H1 (cell line): Measurements from ENCODE around the gene BPIFA2. TPM values are rescaled to one million over a fixed set of nuclear protein-coding genes. Genes with fewer than 3 reads are reported as not detected.

ENCODE experiments used
- CTCF ChIA-PET: fragments of 300-600 bp; sonication (Branson Sonifier 250); formaldehyde crosslinking; loops from one replicate; lab custom pipeline; 2021; ENCODE audit not compliant: partially characterized antibody; lab: Charles Lee
- POLR2A ChIA-PET: fragments of 300-600 bp; sonication (Branson Sonifier 250); formaldehyde crosslinking; loops from one replicate; lab custom pipeline; 2021; ENCODE audit warnings: inconsistent platforms; ENCODE audit not compliant: partially characterized antibody; lab: Charles Lee
- DNase-seq, 2 experiments: peaks; one replicate each; pipeline versions ENCODE4 v3.0.0 to v3.0.0-alpha.2; 2010 to 2022; ENCODE audit warnings: low spot score in 2 of 2, low read depth in 1 of 2, mixed read lengths in 1 of 2
- FAIRE-seq: peaks from 2 replicates; lab custom pipeline; 2011; peaks lifted over from hg19 to GRCh38; lab: Jason Lieb, UNC
- H2AFZ ChIP-seq: 2 replicates; pipeline ENCODE4 v1.8.1; 2012; ENCODE audit warnings: low read length, inconsistent platforms
- H2AK5ac ChIP-seq: 2 replicates; pipeline ENCODE4 v1.6.1; 2013; ENCODE audit warnings: low read depth, low read length
- H2BK120ac ChIP-seq: replicated peaks from 2 replicates; pipeline ENCODE3; 2013; ENCODE audit warnings: low read depth, low read length, inconsistent platforms
- H2BK12ac ChIP-seq: 2 replicates; pipeline ENCODE4 v1.6.1; 2013; ENCODE audit warnings: low read depth, low read length
- H2BK15ac ChIP-seq: 2 replicates; pipeline ENCODE4 v1.6.1; 2013; ENCODE audit warnings: low read length
- H2BK20ac ChIP-seq: 2 replicates; pipeline ENCODE4 v1.6.1; 2013; ENCODE audit warnings: low read length
- H2BK5ac ChIP-seq: 2 replicates; pipeline ENCODE4 v1.6.1; 2013; ENCODE audit warnings: low read depth, low read length
- H3K14ac ChIP-seq: 2 replicates; pipeline ENCODE4 v1.6.1; 2013; ENCODE audit warnings: inconsistent platforms; ENCODE audit not compliant: insufficient read length
- H3K18ac ChIP-seq: 2 replicates; pipeline ENCODE4 v1.6.1; 2013; ENCODE audit warnings: low read length; ENCODE audit errors: extremely low read depth
- H3K23ac ChIP-seq: 2 replicates; pipeline ENCODE4 v1.6.1; 2013; ENCODE audit warnings: inconsistent platforms; ENCODE audit not compliant: insufficient read length
- H3K23me2 ChIP-seq: 2 replicates; pipeline ENCODE4 v1.6.1; 2013; ENCODE audit warnings: low read depth, low read length
- H3K27ac ChIP-seq: 2 replicates; pipeline ENCODE4 v1.6.1; 2011; ENCODE audit warnings: low read depth, low read length, inconsistent platforms
- H3K27me3 ChIP-seq, 4 experiments: replicated peaks in 1 of 4; 1 replicate in 1 of 4; 2 replicates in 3 of 4; pipeline versions ENCODE4 v1.6.1 to v1.8.1; 2011 to 2013; ENCODE audit warnings: low read length in 3 of 4, mild to moderate bottlenecking in 3 of 4, inconsistent platforms in 2 of 4, mixed read lengths in 2 of 4, moderate library complexity in 1 of 4; ENCODE audit not compliant: control insufficient read depth in 3 of 4, insufficient read depth in 3 of 4; ENCODE audit errors: extremely low read depth in 1 of 4
- H3K36me3 ChIP-seq, 4 experiments: 2 replicates each; pipeline versions ENCODE4 v1.6.1 to v1.8.1; 2011 to 2013; ENCODE audit warnings: mild to moderate bottlenecking in 4 of 4, low read length in 3 of 4, moderate library complexity in 2 of 4, control low read depth in 1 of 4, inconsistent platforms in 1 of 4; ENCODE audit not compliant: insufficient read depth in 4 of 4, control insufficient read depth in 2 of 4
- H3K4ac ChIP-seq: replicated peaks from 2 replicates; pipeline ENCODE3; 2013; ENCODE audit warnings: low read length, low read depth, mixed read lengths, inconsistent platforms; ENCODE audit not compliant: insufficient read length
- H3K4me1 ChIP-seq, 4 experiments: replicated peaks in 1 of 4; 1 replicate in 1 of 4; 2 replicates in 3 of 4; pipeline versions ENCODE4 v1.6.1 to v1.8.1; 2011 to 2013; ENCODE audit warnings: low read length in 3 of 4, inconsistent platforms in 2 of 4, mixed read lengths in 1 of 4; ENCODE audit not compliant: insufficient read depth in 4 of 4, control insufficient read depth in 3 of 4
- H3K4me2 ChIP-seq, 2 experiments: 2 replicates each; pipeline versions ENCODE4 v1.6.1 to v1.8.1; 2011 to 2013; ENCODE audit warnings: low read depth in 2 of 2, low read length in 2 of 2, control low read depth in 1 of 2, inconsistent platforms in 1 of 2, mild to moderate bottlenecking in 1 of 2; ENCODE audit not compliant: insufficient read depth in 1 of 2
- H3K4me3 ChIP-seq, 4 experiments: fragments of 200-600, 300-600 bp in 1 of 4; sonication (generic), shearing (Covaris generic), sonication (Bioruptor Twin) in 1 of 4; 2 replicates each; pipeline versions ENCODE4 v1.5.1 to v1.8.1; 2011 to 2016; ENCODE audit warnings: low read length in 4 of 4, low read depth in 3 of 4, control low read depth in 2 of 4, inconsistent platforms in 2 of 4, mild to moderate bottlenecking in 2 of 4, mixed read lengths in 1 of 4, moderate library complexity in 1 of 4; ENCODE audit not compliant: insufficient read depth in 2 of 4; ENCODE audit errors: extremely low read depth in 1 of 4
- H3K56ac ChIP-seq: replicated peaks from 2 replicates; pipeline ENCODE3; 2013; ENCODE audit warnings: low read depth, mild to moderate bottlenecking, mixed read lengths, low read length, inconsistent platforms; ENCODE audit not compliant: insufficient read length
- H3K79me1 ChIP-seq: 2 replicates; pipeline ENCODE4 v1.6.1; 2013; ENCODE audit warnings: low read depth, low read length, control low read depth
- H3K79me2 ChIP-seq, 2 experiments: 2 replicates each; pipeline versions ENCODE4 v1.6.1 to v1.8.1; 2012 to 2013; ENCODE audit warnings: low read length in 2 of 2, mild to moderate bottlenecking in 2 of 2, inconsistent platforms in 1 of 2; ENCODE audit not compliant: insufficient read depth in 2 of 2, control insufficient read depth in 1 of 2
- H3K9ac ChIP-seq, 4 experiments: replicated peaks in 1 of 4; 1 replicate in 1 of 4; 2 replicates in 3 of 4; pipeline versions ENCODE4 v1.6.1 to v1.8.1; 2011 to 2013; ENCODE audit warnings: low read depth in 3 of 4, low read length in 3 of 4, control low read depth in 2 of 4, mild to moderate bottlenecking in 2 of 4, moderate library complexity in 2 of 4, inconsistent platforms in 1 of 4; ENCODE audit errors: extremely low read depth in 1 of 4
- H3K9me3 ChIP-seq, 2 experiments: 2 replicates each; pipeline versions ENCODE4 v1.6.1 to v1.8.1; 2012 to 2013; ENCODE audit warnings: mild to moderate bottlenecking in 2 of 2, moderate library complexity in 2 of 2, control low read depth in 1 of 2, inconsistent platforms in 1 of 2, low read depth in 1 of 2, low read length in 1 of 2, mixed read lengths in 1 of 2; ENCODE audit not compliant: insufficient read depth in 2 of 2
- H4K20me1 ChIP-seq, 2 experiments: replicated peaks in 1 of 2; 2 replicates each; pipeline versions ENCODE3 to v1.8.1; 2011 to 2013; ENCODE audit warnings: inconsistent platforms in 2 of 2, low read length in 2 of 2, mild to moderate bottlenecking in 1 of 2; ENCODE audit not compliant: insufficient read depth in 2 of 2, control insufficient read depth in 1 of 2
- H4K5ac ChIP-seq: 2 replicates; pipeline ENCODE4 v1.6.1; 2013; ENCODE audit warnings: low read length, low read depth, mixed read lengths, inconsistent platforms; ENCODE audit not compliant: insufficient read length
- H4K8ac ChIP-seq: 2 replicates; pipeline ENCODE4 v1.8.0; 2013; ENCODE audit warnings: mild to moderate bottlenecking, moderate library complexity, low read length, inconsistent platforms; ENCODE audit not compliant: insufficient read depth; ENCODE audit errors: extremely low read depth
- H4K91ac ChIP-seq: replicated peaks from 2 replicates; pipeline ENCODE3; 2013; ENCODE audit warnings: low read length, mixed read lengths, inconsistent platforms; ENCODE audit not compliant: insufficient read length
- CBX5 ChIP-seq: fragments of 300-800, 300-1000 bp; sonication (generic); IDR thresholded peaks from 2 replicates; pipeline ENCODE4 v1.7.1; 2016; ENCODE audit warnings: antibody characterized with exemption, low read length, low read depth
- E2F6 ChIP-seq: IDR thresholded peaks from 2 replicates; pipeline ENCODE4 v1.6.1; 2012; ENCODE audit warnings: inconsistent platforms
- HDAC2 ChIP-seq, 2 experiments: fragments of 300-600 bp in 1 of 2; sonication (generic) in 1 of 2; IDR thresholded peaks; 2 replicates each; pipeline ENCODE4 v1.6.1; 2011 to 2012; ENCODE audit warnings: low read depth in 2 of 2, low read length in 2 of 2, mild to moderate bottlenecking in 2 of 2, moderate library complexity in 2 of 2, borderline replicate concordance in 1 of 2, inconsistent platforms in 1 of 2
- HDAC6 ChIP-seq: IDR thresholded peaks from one replicate; pipeline ENCODE4 v1.7.1; 2012; ENCODE audit warnings: low read depth, mild to moderate bottlenecking, inconsistent platforms, low read length, moderate library complexity
- JUND ChIP-seq: IDR thresholded peaks from 2 replicates; pipeline ENCODE4 v1.6.1; 2011; ENCODE audit warnings: mild to moderate bottlenecking, improper control_type of control experiment, low read length
- POLR2A ChIP-seq, 2 experiments: IDR thresholded peaks; 1 replicate in 1 of 2; 2 replicates in 1 of 2; pipeline ENCODE4 v1.6.1; 2011; ENCODE audit warnings: low read depth in 2 of 2, low read length in 2 of 2, mild to moderate bottlenecking in 2 of 2; ENCODE audit errors: control extremely low read depth in 1 of 2
- RBBP5 ChIP-seq: IDR thresholded peaks from 2 replicates; pipeline ENCODE4 v1.7.1; 2012; ENCODE audit warnings: low read depth, mild to moderate bottlenecking, inconsistent platforms, low read length, moderate library complexity, borderline replicate concordance
- RNF2 ChIP-seq: fragments of 200-900, 300-1000 bp; sonication (generic); IDR thresholded peaks from 2 replicates; pipeline ENCODE4 v1.7.1; 2016; ENCODE audit warnings: borderline replicate concordance, low read depth, mild to moderate bottlenecking, antibody characterized with exemption, low read length; ENCODE audit not compliant: poor library complexity, severe bottlenecking; ENCODE audit errors: missing control alignments
- WGBS, 2 experiments: shearing (Covaris generic) in 1 of 2; methylation state at CpG; one replicate each; pipeline versions ENCODE4 v1.1.6 to v1.1.7; 2013 to 2015; ENCODE audit warnings: low lambda C conversion rate in 2 of 2, mixed read lengths in 2 of 2, inconsistent platforms in 1 of 2, low coverage in 1 of 2, missing lambda C conversion rate in 1 of 2; ENCODE audit not compliant: insufficient replicate concordance in 2 of 2, insufficient coverage in 1 of 2, insufficient read length in 1 of 2; ENCODE audit errors: extremely low coverage in 1 of 2, missing lambda C conversion rate in 1 of 2; 5-methylcytosine and 5-hydroxymethylcytosine counted together
- polyA plus RNA-seq, 7 experiments: library from polyadenylated mRNA; depleted of rRNA in 3 of 7; stranded (reverse) in 5 of 7; unstranded in 2 of 7; fragments of >200 nt in 5 of 7; fragments of 200-250 nt in 2 of 7; gene quantifications; 1 replicate in 5 of 7; 2 replicates in 1 of 7; 4 replicates in 1 of 7; pipeline versions ENCODE4 v1.2.1 to v1.2.3, GENCODE V29; 2011 to 2013; ENCODE audit warnings: missing spikeins in 2 of 7, mixed read lengths in 2 of 7
- total RNA-seq: library from RNA; stranded (reverse); fragmentation: NEBNext Ultra II Directional; extraction: Animal tissue kit (Norgen Biotek cat#: 25700); gene quantifications from 2 replicates; pipeline ENCODE4 v1.2.1, GENCODE V29; 2021

Gene BPIFA2
- total and polyA plus RNA-seq, 2 of the 8 experiments (the other 6 are each of a cell fraction or from before 2014, with no cell fraction given): not detected

GRCh38 chr20:33199026-33199425 is 31.1 kb downstream of the BPIFA2 start:
- no peak for FAIRE-seq
- no peak overlapping the region for H3K4me2 ChIP-seq

More at GRCh38 chr20:33199026-33199425, 31.1 kb downstream of the BPIFA2 start:
- Histone ChIP-seq H2AK5ac (no peak overlapping the region), H2BK15ac (no peak overlapping the region), H2AFZ (no peak overlapping the region), H4K20me1 (no peaks in the 10 kb centered on the region), H2BK5ac (no peak overlapping the region), H3K18ac (no peak overlapping the region), H3K4me3 (no peak overlapping the region), H3K4me1 (no peaks in the 10 kb centered on the region), H3K27ac (no peak overlapping the region), H2BK120ac (no peak overlapping the region), H3K9me3 (no peaks in the 10 kb centered on the region), H3K23ac (no peak overlapping the region), H2BK12ac (no peak overlapping the region), H3K56ac (no peak overlapping the region), H3K79me2 (no peaks in the 10 kb centered on the region), H3K36me3 (no peaks in the 10 kb centered on the region), H3K23me2 (no peaks in the 10 kb centered on the region), H3K14ac (no peak overlapping the region), H4K8ac (no peak overlapping the region), H3K9ac (no peak overlapping the region), H3K27me3 (no peaks in the 10 kb centered on the region), H4K91ac (no peak overlapping the region), H4K5ac (no peak overlapping the region), H2BK20ac (no peak overlapping the region), H3K4ac (no peak overlapping the region), H3K79me1 (no peaks in the 10 kb centered on the region)
- DNase-seq: no peak
- ChIA-PET CTCF (interaction anchor here (0.7 to 3.2 kb wide), 3 partner anchors 13 to 36 kb away, joined by 3 to 14 read pairs (median 9); no protein-coding TSS in a partner anchor), POLR2A (interaction anchor here (0.8 kb wide), 1 partner anchor 200 kb away, joined by 3 read pairs; no protein-coding TSS in a partner anchor)
- WGBS, 2 experiments: 98% methylated on average over 3 of the region's 3 CpGs; no CpG with 5 or more reads in 1 of the 2 experiments
- TF ChIP-seq POLR2A (IDR thresholded peaks at IDR 0.05; ENCODE audit: control extremely low read depth in 1 of 2, low read depth in 2 of 2, low read length in 2 of 2): no peak
- TF ChIP-seq HDAC2 (IDR thresholded peaks at IDR 0.05; ENCODE audit: borderline replicate concordance in 1 of 2, low read depth in 2 of 2, low read length in 2 of 2): no peak
- no peak for TF ChIP-seq CBX5
- no peak for TF ChIP-seq E2F6
- no peak for TF ChIP-seq HDAC6
- no peak for TF ChIP-seq JUND
- TF ChIP-seq RNF2: no peak
- no peak for TF ChIP-seq RBBP5
